ENCODE results near the gene PREX1.

Gene PREX1

DNA sequence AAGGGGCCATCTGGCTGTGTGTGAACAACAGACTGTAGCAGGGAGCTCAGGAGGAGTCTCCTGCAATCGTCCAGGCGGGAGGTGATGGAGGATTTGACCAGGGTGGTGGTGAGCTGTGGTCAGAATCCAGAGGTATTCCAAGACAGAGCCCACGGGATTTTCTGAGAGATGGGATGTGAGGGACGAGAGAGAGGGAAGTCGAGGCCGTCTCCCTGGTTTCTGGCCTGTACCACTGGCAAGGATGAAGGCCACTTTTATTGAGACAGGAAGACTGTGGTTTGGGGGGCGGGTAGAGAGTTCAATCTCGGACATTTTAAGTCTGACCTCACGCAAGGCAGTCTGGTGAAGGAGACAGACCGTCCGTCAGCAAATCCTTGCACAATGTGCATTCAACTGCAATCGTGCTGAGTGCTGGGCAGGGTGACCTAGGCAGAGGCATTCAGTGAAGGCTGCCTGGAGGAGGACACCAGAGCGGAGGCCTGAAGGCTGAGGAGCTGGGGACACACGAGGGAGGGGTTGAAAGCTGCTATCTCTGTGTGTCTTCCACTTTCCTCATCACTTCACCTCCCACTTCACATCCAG is 53.9 kb downstream of the PREX1 start:
- DNase-seq = no peak
- Histone ChIP-seq H3K4me1 (ENCODE audit: control extremely low read depth in 1 of 4, control insufficient read depth in 4 of 4, insufficient read depth in 4 of 4, low read length in 3 of 4) (peaks cover 14 to 70% (median 65%) of the 10 kb centered on the region in 4 experiments), H3K27ac (ENCODE audit: insufficient read depth in 1 of 2, low read depth in 1 of 2, low read length in 2 of 2, poor library complexity in 1 of 2, severe bottlenecking in 2 of 2) (no peak overlapping the region), H3K9me3 (ENCODE audit: control extremely low read depth in 1 of 5, control insufficient read depth in 4 of 5, insufficient read depth in 2 of 5, low read depth in 1 of 5, low read length in 4 of 5) (peaks cover 0 to 5% (median 0%) of the 10 kb centered on the region in 5 experiments), H3K4me3 (ENCODE audit: control insufficient read depth in 1 of 7, extremely low read depth in 1 of 7, insufficient read depth in 4 of 7, low read depth in 2 of 7, low read length in 6 of 7) (peak overlapping the region in 1 of 7 experiments; percentile 8), H3K27me3 (replicated peaks in 2 of 5; ENCODE audit: control insufficient read depth in 4 of 5, insufficient read depth in 5 of 5, low read length in 4 of 5) (no peaks in the 10 kb centered on the region), H3K36me3 (ENCODE audit: control insufficient read depth in 4 of 4, insufficient read depth in 4 of 4, low read length in 3 of 4) (peaks cover 0 to 7% (median 0%) of the 10 kb centered on the region in 4 experiments)
- ChIA-PET POLR2A (interaction anchor here (0.8 to 1.4 kb wide), 2 partner anchors 14 to 15 kb away, joined by 3 to 5 read pairs; no protein-coding TSS in a partner anchor), CTCF (interaction anchor here (0.8 to 3.9 kb wide), 8 partner anchors 12 to 90 kb away, joined by 3 to 13 read pairs (median 4); no protein-coding TSS in a partner anchor)
- WGBS (ENCODE audit: insufficient coverage) = 25% methylated on average over 10 of the region's 14 CpGs

DNA sequence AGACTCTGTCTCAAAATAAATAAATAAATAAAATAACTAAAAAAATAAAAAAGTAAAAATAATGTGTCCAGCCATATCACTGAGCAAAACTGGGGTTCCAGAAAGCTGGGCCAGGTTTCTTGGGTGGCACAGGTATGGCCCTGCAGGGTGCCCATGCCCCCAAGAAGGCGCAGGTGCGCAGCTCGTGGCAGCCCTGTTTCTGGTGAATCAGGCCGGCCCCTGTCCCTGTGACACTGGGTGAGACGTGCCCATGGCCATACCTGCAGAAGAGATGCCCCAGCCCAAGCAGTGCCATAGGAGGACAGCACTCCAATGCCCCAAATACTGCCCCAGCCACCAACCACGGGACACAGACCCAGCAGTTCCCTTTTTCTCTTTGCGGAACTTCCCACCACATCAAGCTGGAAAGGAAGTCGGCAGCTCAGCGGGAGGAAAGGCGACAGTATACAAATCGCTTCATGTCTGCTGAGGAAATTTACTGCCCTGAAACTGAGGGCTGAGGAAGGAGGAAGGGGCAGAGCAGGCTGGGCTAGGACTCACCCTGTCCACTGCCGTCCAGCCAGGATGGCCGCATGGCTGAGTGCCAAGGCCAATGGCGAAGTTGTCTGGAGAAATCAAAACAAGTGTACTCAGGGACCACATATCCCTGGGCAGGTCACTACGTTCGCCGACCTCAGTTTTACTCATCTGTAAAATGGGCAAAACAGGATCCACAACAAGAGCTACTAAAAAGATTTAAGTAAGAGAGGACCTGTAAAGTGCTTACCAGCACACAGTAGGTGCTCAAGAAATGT is 55.4 kb downstream of the PREX1 start:
- peak; percentile 93 to 99 (median 98) for DNase-seq
- CTCF ChIA-PET = interaction anchor here (0.5 to 3.9 kb wide), 11 partner anchors 9 to 132 kb away, joined by 3 to 13 read pairs (median 3); no protein-coding TSS in a partner anchor
- no peak overlapping the region for H3K27ac ChIP-seq (ENCODE audit: insufficient read depth in 1 of 2, low read depth in 1 of 2, low read length in 2 of 2, poor library complexity in 1 of 2, severe bottlenecking in 2 of 2)
- peaks cover 0 to 7% (median 0%) of the 10 kb centered on the region in 4 experiments for H3K36me3 ChIP-seq (ENCODE audit: control insufficient read depth in 4 of 4, insufficient read depth in 4 of 4, low read length in 3 of 4)
- H3K4me3 ChIP-seq (ENCODE audit: control insufficient read depth in 1 of 7, extremely low read depth in 1 of 7, insufficient read depth in 4 of 7, low read depth in 2 of 7, low read length in 6 of 7) = peak overlapping the region in 1 of 7 experiments; percentile 23
- 15% methylated on average over 14 of the region's 17 CpGs for WGBS (ENCODE audit: insufficient coverage)
- no peaks in the 10 kb centered on the region for H3K27me3 ChIP-seq (replicated peaks in 2 of 5; ENCODE audit: control insufficient read depth in 4 of 5, insufficient read depth in 5 of 5, low read length in 4 of 5)
- H3K4me1 ChIP-seq (ENCODE audit: control extremely low read depth in 1 of 4, control insufficient read depth in 4 of 4, insufficient read depth in 4 of 4, low read length in 3 of 4) = peaks cover 10 to 82% (median 68%) of the 10 kb centered on the region in 4 experiments
- H3K9me3 ChIP-seq (ENCODE audit: control extremely low read depth in 1 of 5, control insufficient read depth in 4 of 5, insufficient read depth in 2 of 5, low read depth in 1 of 5, low read length in 4 of 5) = peaks cover 0 to 5% (median 0%) of the 10 kb centered on the region in 5 experiments
- POLR2A ChIA-PET = interaction anchor here (0.7 to 1.9 kb wide), 7 partner anchors 9 to 55 kb away, joined by 3 to 14 read pairs (median 3); no protein-coding TSS in a partner anchor

DNA sequence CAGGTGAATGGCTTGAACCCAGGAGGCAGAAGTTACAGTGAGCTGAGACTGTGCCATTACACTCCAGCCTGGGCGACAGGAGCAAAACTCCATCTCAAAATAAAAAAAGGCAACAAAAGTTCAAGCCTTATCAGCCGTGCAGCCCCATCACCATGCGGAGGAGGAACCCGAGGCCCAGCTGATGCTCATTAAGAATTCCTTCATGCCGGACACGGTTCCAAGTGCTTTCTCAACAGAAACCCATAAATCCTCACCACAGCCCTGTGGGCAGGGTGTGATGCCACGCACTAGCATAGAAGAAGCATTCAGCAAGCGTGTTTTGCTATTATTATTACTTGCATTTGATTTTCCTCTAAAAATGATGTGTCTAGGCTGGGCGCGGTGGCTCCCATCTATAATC is 56.3 kb downstream of the PREX1 start:
- H3K36me3 ChIP-seq (ENCODE audit: control insufficient read depth in 4 of 4, insufficient read depth in 4 of 4, low read length in 3 of 4) = peaks cover 0 to 3% (median 0%) of the 10 kb centered on the region in 4 experiments
- H3K4me3 ChIP-seq (ENCODE audit: control insufficient read depth in 1 of 7, extremely low read depth in 1 of 7, insufficient read depth in 4 of 7, low read depth in 2 of 7, low read length in 6 of 7) = no peak overlapping the region
- 33% methylated on average over 7 of the region's 10 CpGs for WGBS (ENCODE audit: insufficient coverage)
- ChIA-PET CTCF (interaction anchor here (1.0 to 3.9 kb wide), 6 partner anchors 12 to 49 kb away, joined by 3 to 13 read pairs (median 4); no protein-coding TSS in a partner anchor), POLR2A (interaction anchor here (0.9 to 1.9 kb wide), 4 partner anchors 10 to 52 kb away, joined by 3 to 14 read pairs (median 4); no protein-coding TSS in a partner anchor)
- H3K9me3 ChIP-seq (ENCODE audit: control extremely low read depth in 1 of 5, control insufficient read depth in 4 of 5, insufficient read depth in 2 of 5, low read depth in 1 of 5, low read length in 4 of 5) = peaks cover 0 to 5% (median 0%) of the 10 kb centered on the region in 5 experiments
- peak in 2 of 3 donors; percentile 74 to 81 for DNase-seq
- peak overlapping the region in 1 of 2 experiments; percentile 0 for H3K27ac ChIP-seq (ENCODE audit: insufficient read depth in 1 of 2, low read depth in 1 of 2, low read length in 2 of 2, poor library complexity in 1 of 2, severe bottlenecking in 2 of 2)
- H3K4me1 ChIP-seq (ENCODE audit: control extremely low read depth in 1 of 4, control insufficient read depth in 4 of 4, insufficient read depth in 4 of 4, low read length in 3 of 4) = peaks cover 10 to 76% (median 65%) of the 10 kb centered on the region in 4 experiments
- H3K27me3 ChIP-seq (replicated peaks in 2 of 5; ENCODE audit: control insufficient read depth in 4 of 5, insufficient read depth in 5 of 5, low read length in 4 of 5) = no peaks in the 10 kb centered on the region

DNA sequence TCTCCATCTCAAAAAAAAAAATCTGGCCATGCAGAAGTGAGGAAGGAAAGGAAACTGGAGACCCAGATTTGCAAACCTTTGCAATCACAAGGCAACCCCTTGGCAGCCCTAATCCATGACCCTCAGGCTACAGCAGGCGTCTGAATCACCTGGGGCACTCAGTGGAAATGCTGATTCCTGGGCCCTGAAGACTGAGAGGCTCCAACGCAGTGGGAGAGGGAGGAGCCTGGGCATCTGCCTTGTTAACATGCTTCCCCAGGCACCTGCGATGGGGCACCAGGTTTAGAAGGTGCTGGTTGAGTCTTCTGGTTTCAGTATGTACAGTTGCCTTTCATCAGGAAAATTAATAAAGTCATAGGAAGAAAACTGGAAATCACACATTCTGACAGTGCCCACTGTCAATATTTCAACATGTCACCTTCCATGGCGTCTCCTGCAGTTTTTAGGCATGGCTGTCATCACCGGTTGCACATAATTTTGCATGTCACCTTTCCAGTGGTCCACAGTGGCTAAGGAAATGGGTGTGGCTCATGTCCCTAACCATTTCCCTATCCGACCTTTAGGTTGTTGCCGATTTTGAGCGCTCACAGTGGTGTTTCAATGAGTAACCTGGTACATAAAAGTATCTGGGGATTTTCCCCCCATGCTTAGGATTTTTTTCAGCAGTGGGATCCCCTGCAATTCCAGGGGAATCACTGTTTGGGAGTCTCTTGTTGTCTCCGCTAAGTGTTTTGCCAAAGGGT is 56.9 kb downstream of the PREX1 start:
- ChIA-PET POLR2A (interaction anchor here (1.9 kb wide), 1 partner anchor 17 kb away, joined by 14 read pairs; no protein-coding TSS in a partner anchor), CTCF (interaction anchor here (1.0 to 1.9 kb wide), 5 partner anchors 13 to 48 kb away, joined by 3 to 5 read pairs (median 3); no protein-coding TSS in a partner anchor)
- peaks cover 0 to 3% (median 0%) of the 10 kb centered on the region in 5 experiments for H3K9me3 ChIP-seq (ENCODE audit: control extremely low read depth in 1 of 5, control insufficient read depth in 4 of 5, insufficient read depth in 2 of 5, low read depth in 1 of 5, low read length in 4 of 5)
- peaks cover 10 to 82% (median 66%) of the 10 kb centered on the region in 4 experiments for H3K4me1 ChIP-seq (ENCODE audit: control extremely low read depth in 1 of 4, control insufficient read depth in 4 of 4, insufficient read depth in 4 of 4, low read length in 3 of 4)
- no peak for DNase-seq
- no peak overlapping the region for H3K4me3 ChIP-seq (ENCODE audit: control insufficient read depth in 1 of 7, extremely low read depth in 1 of 7, insufficient read depth in 4 of 7, low read depth in 2 of 7, low read length in 6 of 7)
- no peaks in the 10 kb centered on the region for H3K27me3 ChIP-seq (replicated peaks in 2 of 5; ENCODE audit: control insufficient read depth in 4 of 5, insufficient read depth in 5 of 5, low read length in 4 of 5)
- H3K27ac ChIP-seq (ENCODE audit: insufficient read depth in 1 of 2, low read depth in 1 of 2, low read length in 2 of 2, poor library complexity in 1 of 2, severe bottlenecking in 2 of 2) = peak overlapping the region in 1 of 2 experiments; percentile 0
- peaks cover 0 to 1% (median 0%) of the 10 kb centered on the region in 4 experiments for H3K36me3 ChIP-seq (ENCODE audit: control insufficient read depth in 4 of 4, insufficient read depth in 4 of 4, low read length in 3 of 4)
- 87% methylated on average over 4 of the region's 9 CpGs for WGBS (ENCODE audit: insufficient coverage)

DNA sequence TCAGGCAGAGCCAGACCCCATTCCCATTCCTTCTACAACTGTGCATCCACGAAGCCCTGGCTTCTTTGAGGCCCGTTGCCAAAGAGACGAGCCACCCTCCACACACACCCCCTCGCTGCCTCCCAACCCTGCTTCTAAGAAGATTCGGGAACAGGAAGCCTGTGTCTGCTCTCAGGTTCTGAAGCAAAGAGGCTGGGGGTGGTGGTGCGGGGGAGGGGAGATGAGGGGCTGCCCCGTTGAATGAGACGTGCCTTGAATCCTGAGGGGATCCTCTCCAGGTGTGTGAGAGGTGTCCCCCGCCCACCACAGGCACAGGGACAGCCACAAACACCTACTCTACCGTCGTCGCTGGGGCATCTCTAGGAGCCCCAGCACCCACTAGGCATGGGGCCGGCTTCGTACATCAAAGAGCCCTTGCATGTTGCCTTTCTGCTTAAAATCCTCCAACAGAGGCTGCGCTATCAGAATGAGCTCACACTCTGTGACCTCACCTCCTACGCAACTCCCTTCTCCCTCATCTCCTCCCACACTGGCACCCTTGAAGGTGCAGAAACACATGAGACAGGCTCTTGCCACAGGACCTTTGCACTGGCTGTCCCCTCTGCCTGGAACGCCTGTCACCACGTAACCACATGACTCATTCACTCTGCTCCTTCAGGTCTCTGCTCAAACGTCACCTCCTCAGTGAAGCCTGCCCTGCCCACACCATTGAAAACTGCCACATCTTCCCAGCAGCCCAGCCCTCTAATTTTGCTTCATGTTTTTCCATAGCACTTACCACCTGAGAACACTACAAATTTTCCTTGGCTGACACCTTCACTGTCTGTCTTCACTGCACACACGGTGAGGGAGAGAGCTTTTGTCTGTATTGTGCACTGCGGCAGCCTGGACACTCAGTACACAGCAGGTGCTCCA is 58.5 kb downstream of the PREX1 start:
- no peak overlapping the region for H3K4me3 ChIP-seq (ENCODE audit: control insufficient read depth in 1 of 7, extremely low read depth in 1 of 7, insufficient read depth in 4 of 7, low read depth in 2 of 7, low read length in 6 of 7)
- CTCF ChIA-PET = interaction anchor here (0.6 to 1.1 kb wide), 2 partner anchors 19 to 31 kb away, joined by 3 to 4 read pairs; no protein-coding TSS in a partner anchor
- POLR2A ChIA-PET = no interaction called here
- peaks cover 10 to 81% (median 58%) of the 10 kb centered on the region in 4 experiments for H3K4me1 ChIP-seq (ENCODE audit: control extremely low read depth in 1 of 4, control insufficient read depth in 4 of 4, insufficient read depth in 4 of 4, low read length in 3 of 4)
- H3K9me3 ChIP-seq (ENCODE audit: control extremely low read depth in 1 of 5, control insufficient read depth in 4 of 5, insufficient read depth in 2 of 5, low read depth in 1 of 5, low read length in 4 of 5) = no peaks in the 10 kb centered on the region
- no peak overlapping the region for H3K27ac ChIP-seq (ENCODE audit: insufficient read depth in 1 of 2, low read depth in 1 of 2, low read length in 2 of 2, poor library complexity in 1 of 2, severe bottlenecking in 2 of 2)
- DNase-seq = peak in 2 of 3 donors; percentile 51 to 60
- 79% methylated on average over 14 of the region's 21 CpGs for WGBS (ENCODE audit: insufficient coverage)
- no peaks in the 10 kb centered on the region for H3K36me3 ChIP-seq (ENCODE audit: control insufficient read depth in 4 of 4, insufficient read depth in 4 of 4, low read length in 3 of 4)
- no peaks in the 10 kb centered on the region for H3K27me3 ChIP-seq (replicated peaks in 2 of 5; ENCODE audit: control insufficient read depth in 4 of 5, insufficient read depth in 5 of 5, low read length in 4 of 5)

All from common myeloid progenitor, CD34-positive (primary cell).